NB4 (cell line): ENCODE data around the gene SLC22A8.

Experiments used
- DNase-seq: peaks from one replicate; pipeline ENCODE4 v3.0.0; 2010; ENCODE audit warnings: low read depth
- H3K4me3 ChIP-seq: one replicate; pipeline ENCODE4 v1.5.1; 2011; ENCODE audit warnings: mild to moderate bottlenecking, low read depth, low read length, moderate library complexity
- MAX ChIP-seq: IDR thresholded peaks from 2 replicates; pipeline ENCODE4 v1.6.1; 2011; ENCODE audit warnings: low read depth, low read length
- MYC ChIP-seq: IDR thresholded peaks from 2 replicates; pipeline ENCODE4 v1.6.1; 2011; ENCODE audit warnings: low read depth, low read length
- POLR2A ChIP-seq: IDR thresholded peaks from 2 replicates; pipeline ENCODE4 v1.6.1; 2011; ENCODE audit warnings: mild to moderate bottlenecking; ENCODE audit not compliant: insufficient read length; ENCODE audit errors: extremely low read depth
- TF ChIP-seq, protein P1 (sequence below): IDR thresholded peaks from one replicate; pipeline ENCODE4 v1.5.1; 2012; ENCODE audit warnings: low read depth, low read length

SLC22A8 gene

GRCh38 chr11:62999156-62999555, 16.5 kb downstream of the SLC22A8 start:
- DNase-seq: no peak
- no peak overlapping the region for H3K4me3 ChIP-seq
- TF ChIP-seq MAX (no peak), POLR2A (no peak)

DNA sequence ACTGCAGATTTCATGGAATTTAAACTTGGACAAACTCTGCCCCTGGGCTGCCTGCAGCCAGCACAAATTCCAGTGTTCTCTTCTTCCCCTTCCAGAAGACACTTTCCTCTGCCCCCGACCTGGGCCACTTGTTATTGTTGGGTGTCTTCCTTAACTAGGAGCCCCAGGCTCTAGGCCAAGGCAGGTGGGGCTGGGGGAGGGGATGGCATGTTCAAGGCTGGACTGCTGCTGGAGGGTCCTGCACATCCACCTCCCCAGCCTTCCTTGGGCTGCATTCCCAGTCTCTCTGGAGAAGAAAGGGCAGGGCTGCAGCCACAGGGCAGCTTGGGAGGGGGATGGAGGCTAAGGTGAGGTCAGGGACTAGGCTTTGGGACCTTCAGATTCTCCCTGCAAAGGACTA, 19.4 kb downstream of the SLC22A8 start:
- no peak for DNase-seq
- TF ChIP-seq POLR2A: no peak
- TF ChIP-seq MAX: no peak
- TF ChIP-seq, protein P1, sequence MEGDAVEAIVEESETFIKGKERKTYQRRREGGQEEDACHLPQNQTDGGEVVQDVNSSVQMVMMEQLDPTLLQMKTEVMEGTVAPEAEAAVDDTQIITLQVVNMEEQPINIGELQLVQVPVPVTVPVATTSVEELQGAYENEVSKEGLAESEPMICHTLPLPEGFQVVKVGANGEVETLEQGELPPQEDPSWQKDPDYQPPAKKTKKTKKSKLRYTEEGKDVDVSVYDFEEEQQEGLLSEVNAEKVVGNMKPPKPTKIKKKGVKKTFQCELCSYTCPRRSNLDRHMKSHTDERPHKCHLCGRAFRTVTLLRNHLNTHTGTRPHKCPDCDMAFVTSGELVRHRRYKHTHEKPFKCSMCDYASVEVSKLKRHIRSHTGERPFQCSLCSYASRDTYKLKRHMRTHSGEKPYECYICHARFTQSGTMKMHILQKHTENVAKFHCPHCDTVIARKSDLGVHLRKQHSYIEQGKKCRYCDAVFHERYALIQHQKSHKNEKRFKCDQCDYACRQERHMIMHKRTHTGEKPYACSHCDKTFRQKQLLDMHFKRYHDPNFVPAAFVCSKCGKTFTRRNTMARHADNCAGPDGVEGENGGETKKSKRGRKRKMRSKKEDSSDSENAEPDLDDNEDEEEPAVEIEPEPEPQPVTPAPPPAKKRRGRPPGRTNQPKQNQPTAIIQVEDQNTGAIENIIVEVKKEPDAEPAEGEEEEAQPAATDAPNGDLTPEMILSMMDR: no peak
- no peak for TF ChIP-seq MYC
- no peak overlapping the region for H3K4me3 ChIP-seq

GRCh38 chr11:62994775-62995174, 20.9 kb downstream of the SLC22A8 start:
- H3K4me3 ChIP-seq: no peak overlapping the region
- TF ChIP-seq MYC (no peak), POLR2A (no peak), MAX (no peak)
- TF ChIP-seq, protein P1: no peak
- DNase-seq: no peak

GRCh38 chr11:62988276-62988675, 27.4 kb downstream of the SLC22A8 start:
- H3K4me3 ChIP-seq: no peak overlapping the region
- TF ChIP-seq POLR2A: no peak
- TF ChIP-seq MAX: no peak
- TF ChIP-seq, protein P1: no peak
- TF ChIP-seq MYC: no peak

GRCh38 chr11:62985041-62985750, 30.4 kb downstream of the SLC22A8 start:
- DNase-seq: no peak
- TF ChIP-seq MYC (no peak), MAX (no peak)
- TF ChIP-seq, protein P1: no peak

More at GRCh38 chr11:62988276-62988675, 27.4 kb downstream of the SLC22A8 start:
- no peak for DNase-seq

DNA sequence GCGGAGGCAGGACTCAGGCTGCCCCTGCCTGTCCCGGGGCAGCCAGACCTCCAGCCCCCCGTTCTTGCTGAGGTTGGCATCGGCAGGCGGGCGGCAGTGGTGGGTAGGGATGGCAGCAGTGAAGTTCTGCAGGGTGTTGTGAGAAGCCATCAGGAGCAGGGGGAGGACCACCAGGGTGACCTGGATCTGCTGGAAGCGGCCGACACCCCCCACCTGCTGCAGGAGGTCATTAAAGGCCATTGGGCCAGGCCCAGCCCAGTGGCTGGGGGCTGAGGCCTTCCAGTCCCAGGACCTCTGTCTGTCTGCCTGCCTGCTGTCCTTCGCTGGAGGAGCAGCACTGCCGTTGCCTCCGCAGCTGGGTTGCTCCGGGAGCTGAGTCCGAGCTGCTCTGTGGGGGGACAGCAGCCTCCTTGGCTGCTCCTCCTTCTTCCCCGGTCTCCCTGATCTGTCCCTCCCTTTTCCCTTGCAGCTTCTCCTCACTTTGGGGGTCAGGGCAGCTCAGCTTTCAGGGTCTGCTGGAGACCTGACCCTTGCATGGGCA, 31.1 kb downstream of the SLC22A8 start, which contains the start of gene SLC22A6:
SLC22A6 (minus strand) TSS at position 517 of the 541 bp plus-strand sequence; CDS start at position 240, 277 bp downstream.
- no peak for DNase-seq
- H3K4me3 ChIP-seq: no peak within 1 kb of the TSS
- TF ChIP-seq MAX: no peak
- no peak for TF ChIP-seq MYC
- TF ChIP-seq POLR2A: no peak
- TF ChIP-seq, protein P1: no peak

More at GRCh38 chr11:62985041-62985750, 30.4 kb downstream of the SLC22A8 start:
- no peak overlapping the region for H3K4me3 ChIP-seq
